ENCODE results near the gene ZNF614. TPM values are rescaled to one million over a fixed set of nuclear protein-coding genes. Genes with fewer than 3 reads are reported as not detected.
A peak's percentile ranks its signal among the peaks of the same experiment; 100 is the strongest.
"Not testable (repeated sequence)": the region's sequence is repeated elsewhere in the genome, so short reads cannot be mapped to it uniquely, and the experiment has no call there.

Gene ZNF614
- total RNA-seq, 1 donor = 9.4 TPM

GRCh38 chr19:52034051-52034728 is 6.0 kb upstream of the ZNF614 start:
- no peak for DNase-seq (ENCODE audit: insufficient read length, low spot score, missing footprints)
- no peaks in the 10 kb centered on the region for H3K79me2 ChIP-seq (ENCODE audit: insufficient read depth, low read length)
- H3K27ac ChIP-seq (ENCODE audit: low read depth, low read length) = no peak overlapping the region
- H3K27me3 ChIP-seq (ENCODE audit: insufficient read depth, low read length) = no peaks in the 10 kb centered on the region
- H3K4me1 ChIP-seq (ENCODE audit: insufficient read depth, low read length) = no peaks in the 10 kb centered on the region
- TF ChIP-seq, protein P1, sequence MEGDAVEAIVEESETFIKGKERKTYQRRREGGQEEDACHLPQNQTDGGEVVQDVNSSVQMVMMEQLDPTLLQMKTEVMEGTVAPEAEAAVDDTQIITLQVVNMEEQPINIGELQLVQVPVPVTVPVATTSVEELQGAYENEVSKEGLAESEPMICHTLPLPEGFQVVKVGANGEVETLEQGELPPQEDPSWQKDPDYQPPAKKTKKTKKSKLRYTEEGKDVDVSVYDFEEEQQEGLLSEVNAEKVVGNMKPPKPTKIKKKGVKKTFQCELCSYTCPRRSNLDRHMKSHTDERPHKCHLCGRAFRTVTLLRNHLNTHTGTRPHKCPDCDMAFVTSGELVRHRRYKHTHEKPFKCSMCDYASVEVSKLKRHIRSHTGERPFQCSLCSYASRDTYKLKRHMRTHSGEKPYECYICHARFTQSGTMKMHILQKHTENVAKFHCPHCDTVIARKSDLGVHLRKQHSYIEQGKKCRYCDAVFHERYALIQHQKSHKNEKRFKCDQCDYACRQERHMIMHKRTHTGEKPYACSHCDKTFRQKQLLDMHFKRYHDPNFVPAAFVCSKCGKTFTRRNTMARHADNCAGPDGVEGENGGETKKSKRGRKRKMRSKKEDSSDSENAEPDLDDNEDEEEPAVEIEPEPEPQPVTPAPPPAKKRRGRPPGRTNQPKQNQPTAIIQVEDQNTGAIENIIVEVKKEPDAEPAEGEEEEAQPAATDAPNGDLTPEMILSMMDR (IDR thresholded peaks at IDR 0.05; ENCODE audit: extremely low read depth, low read depth, low read length) = no peak
- no peak overlapping the region for H2AFZ ChIP-seq (ENCODE audit: low read length)
- H3K9me3 ChIP-seq (ENCODE audit: low read depth, low read length) = peaks cover 38% of the 10 kb centered on the region
- no peak overlapping the region for H3K4me2 ChIP-seq (ENCODE audit: insufficient read depth, low read length)
- peaks cover 66% of the 10 kb centered on the region for H3K36me3 ChIP-seq (ENCODE audit: insufficient read depth, low read length)
- H4K20me1 ChIP-seq (ENCODE audit: insufficient read depth, low read length) = no peaks in the 10 kb centered on the region
- no peak overlapping the region for H3K4me3 ChIP-seq (ENCODE audit: insufficient read depth, low read length)

GRCh38 chr19:52028780-52029123 is 573 bp upstream of the ZNF614 start:
- H3K4me3 ChIP-seq (ENCODE audit: insufficient read depth, low read length) = peak overlapping the region; percentile 87
- H3K27ac ChIP-seq (ENCODE audit: low read depth, low read length) = peak overlapping the region; percentile 94
- H3K4me2 ChIP-seq (ENCODE audit: insufficient read depth, low read length) = peak overlapping the region; percentile 97
- H4K20me1 ChIP-seq (ENCODE audit: insufficient read depth, low read length) = no peaks in the 10 kb centered on the region
- peak; percentile 68 for DNase-seq (ENCODE audit: insufficient read length, low spot score, missing footprints)
- H3K79me2 ChIP-seq (ENCODE audit: insufficient read depth, low read length) = peaks cover 24% of the 10 kb centered on the region
- H3K4me1 ChIP-seq (ENCODE audit: insufficient read depth, low read length) = peaks cover 5% of the 10 kb centered on the region
- H3K36me3 ChIP-seq (ENCODE audit: insufficient read depth, low read length) = peaks cover 32% of the 10 kb centered on the region
- H3K9me3 ChIP-seq (ENCODE audit: low read depth, low read length) = peaks cover 14% of the 10 kb centered on the region
- no peaks in the 10 kb centered on the region for H3K27me3 ChIP-seq (ENCODE audit: insufficient read depth, low read length)
- peak overlapping the region; percentile 97 for H2AFZ ChIP-seq (ENCODE audit: low read length)
- TF ChIP-seq, protein P1 (IDR thresholded peaks at IDR 0.05; ENCODE audit: extremely low read depth, low read depth, low read length) = no peak

- peaks cover 36% of the 10 kb centered on the region for H3K36me3 ChIP-seq (ENCODE audit: insufficient read depth, low read length)
- not testable (repeated sequence) for H3K9me3 ChIP-seq (ENCODE audit: low read depth, low read length); H4K20me1 ChIP-seq (ENCODE audit: insufficient read depth, low read length); H3K27me3 ChIP-seq (ENCODE audit: insufficient read depth, low read length); H2AFZ ChIP-seq (ENCODE audit: low read length); H3K4me1 ChIP-seq (ENCODE audit: insufficient read depth, low read length); H3K4me3 ChIP-seq (ENCODE audit: insufficient read depth, low read length); DNase-seq (ENCODE audit: insufficient read length, low spot score, missing footprints); H3K27ac ChIP-seq (ENCODE audit: low read depth, low read length)
- H3K4me2 ChIP-seq (ENCODE audit: insufficient read depth, low read length) = peak overlapping the region; percentile 97
- H3K79me2 ChIP-seq (ENCODE audit: insufficient read depth, low read length) = peaks cover 24% of the 10 kb centered on the region
Observed at GRCh38 chr19:52026255-52026990, 1.8 kb downstream of the ZNF614 start.

GRCh38 chr19:52024478-52024877 is 3.7 kb downstream of the ZNF614 start:
- H3K4me3 ChIP-seq (ENCODE audit: insufficient read depth, low read length); H4K20me1 ChIP-seq (ENCODE audit: insufficient read depth, low read length); H3K27ac ChIP-seq (ENCODE audit: low read depth, low read length); H3K9me3 ChIP-seq (ENCODE audit: low read depth, low read length); H2AFZ ChIP-seq (ENCODE audit: low read length); DNase-seq (ENCODE audit: insufficient read length, low spot score, missing footprints); H3K4me2 ChIP-seq (ENCODE audit: insufficient read depth, low read length); H3K27me3 ChIP-seq (ENCODE audit: insufficient read depth, low read length); H3K4me1 ChIP-seq (ENCODE audit: insufficient read depth, low read length): not testable (repeated sequence)
- H3K36me3 ChIP-seq (ENCODE audit: insufficient read depth, low read length) = peaks cover 55% of the 10 kb centered on the region
- peaks cover 37% of the 10 kb centered on the region for H3K79me2 ChIP-seq (ENCODE audit: insufficient read depth, low read length)

DNA sequence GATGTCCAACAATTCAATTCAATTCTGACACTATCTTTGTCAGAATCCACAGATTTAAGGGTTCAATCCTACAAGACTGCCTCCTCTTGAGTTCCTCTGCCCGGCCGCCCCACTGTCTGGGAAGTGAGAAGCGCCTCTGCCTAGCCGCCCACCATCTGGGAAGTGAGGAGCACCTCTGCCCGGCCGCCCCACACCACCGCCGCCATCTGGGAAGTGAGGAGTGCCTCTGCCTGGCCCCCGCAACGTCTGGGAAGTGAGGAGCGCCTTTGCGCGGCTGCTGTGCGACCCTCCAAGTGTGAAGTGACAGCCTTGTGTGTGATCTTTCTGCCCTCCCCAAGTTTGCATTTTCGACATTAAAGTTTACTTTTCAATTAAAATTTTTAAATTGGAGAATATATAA is 6.0 kb downstream of the ZNF614 start:
- H3K4me1 ChIP-seq (ENCODE audit: insufficient read depth, low read length) = peaks cover under 1% of the 10 kb centered on the region

More for the DNA sequence above, 6.0 kb downstream of the ZNF614 start:
- Histone ChIP-seq H3K36me3 (ENCODE audit: insufficient read depth, low read length) (peaks cover 77% of the 10 kb centered on the region), H3K27me3 (ENCODE audit: insufficient read depth, low read length) (no peaks in the 10 kb centered on the region), H2AFZ (ENCODE audit: low read length) (no peak overlapping the region), H3K79me2 (ENCODE audit: insufficient read depth, low read length) (peaks cover 29% of the 10 kb centered on the region), H3K4me2 (ENCODE audit: insufficient read depth, low read length) (no peak overlapping the region), H3K9me3 (ENCODE audit: low read depth, low read length) (no peaks in the 10 kb centered on the region), H3K4me3 (ENCODE audit: insufficient read depth, low read length) (no peak overlapping the region), H4K20me1 (ENCODE audit: insufficient read depth, low read length) (no peaks in the 10 kb centered on the region), H3K27ac (ENCODE audit: low read depth, low read length) (no peak overlapping the region)
- no peak for DNase-seq (ENCODE audit: insufficient read length, low spot score, missing footprints)
- TF ChIP-seq, protein P1 (IDR thresholded peaks at IDR 0.05; ENCODE audit: extremely low read depth, low read depth, low read length) = no peak

Measured in osteoblast (primary cell).